ENCODE measurements around the gene BIN1.

Gene BIN1

GRCh38 chr2:127128445-127128904 lies 21.5 kb upstream of the BIN1 start:
- Histone ChIP-seq H3K4me3 (ENCODE audit: low read length) (peak overlapping the region; percentile 69), H3K4me2 (ENCODE audit: low read length) (peak overlapping the region; percentile 79), H3K79me2 (ENCODE audit: low read length) (no peaks in the 10 kb centered on the region), H3K27ac (ENCODE audit: low read length) (no peak overlapping the region), H3K9me3 (ENCODE audit: insufficient read depth, low read length) (no peaks in the 10 kb centered on the region), H4K20me1 (ENCODE audit: insufficient read depth, low read length) (no peaks in the 10 kb centered on the region), H2AFZ (ENCODE audit: low read depth, low read length) (peak overlapping the region; percentile 86), H3K4me1 (ENCODE audit: low read length) (peaks cover 8% of the 10 kb centered on the region), H3K36me3 (replicated peaks; ENCODE audit: low read depth, low read length) (no peaks in the 10 kb centered on the region), H3K27me3 (ENCODE audit: low read depth, low read length) (no peaks in the 10 kb centered on the region), H3K9ac (ENCODE audit: low read length) (peak overlapping the region; percentile 37)
- no peak for TF ChIP-seq EZH2phosphoT487 (IDR thresholded peaks at IDR 0.05; ENCODE audit: low read depth)
- no peak for TF ChIP-seq CTCF (IDR thresholded peaks at IDR 0.05; ENCODE audit: low read depth, low read length)

DNA sequence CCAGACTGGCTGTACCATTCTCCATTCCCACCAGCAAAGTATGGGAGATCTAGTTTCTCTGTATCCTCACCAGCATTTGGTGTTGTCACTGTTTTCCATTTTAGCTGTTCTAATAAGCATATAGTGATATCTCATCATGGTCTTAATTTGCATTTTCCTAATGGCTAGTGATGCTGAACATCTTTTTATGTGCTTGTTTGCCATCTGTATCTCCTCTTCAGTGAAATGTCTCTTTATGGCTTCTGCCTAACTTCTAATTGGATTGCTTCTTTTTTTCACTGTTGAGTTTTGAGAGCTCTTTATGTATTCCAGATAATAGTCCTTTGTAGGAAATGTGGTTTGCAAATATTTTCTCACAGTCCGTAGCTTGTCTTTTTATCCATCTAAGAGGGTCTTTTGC lies 18.9 kb upstream of the BIN1 start:
- Histone ChIP-seq H3K36me3 (replicated peaks; ENCODE audit: low read depth, low read length) (no peaks in the 10 kb centered on the region), H4K20me1 (ENCODE audit: insufficient read depth, low read length) (no peaks in the 10 kb centered on the region), H3K27me3 (ENCODE audit: low read depth, low read length) (no peaks in the 10 kb centered on the region), H3K4me1 (ENCODE audit: low read length) (peaks cover 8% of the 10 kb centered on the region), H3K27ac (ENCODE audit: low read length) (no peak overlapping the region), H3K4me2 (ENCODE audit: low read length) (no peak overlapping the region), H3K9ac (ENCODE audit: low read length) (no peak overlapping the region), H3K79me2 (ENCODE audit: low read length) (no peaks in the 10 kb centered on the region), H2AFZ (ENCODE audit: low read depth, low read length) (no peak overlapping the region), H3K4me3 (ENCODE audit: low read length) (no peak overlapping the region), H3K9me3 (ENCODE audit: insufficient read depth, low read length) (0 out of 2 replicates have a peak, but pooled peaks cover 3% of the 10 kb centered on the region)
- no peak for TF ChIP-seq CTCF (IDR thresholded peaks at IDR 0.05; ENCODE audit: low read depth, low read length)
- no peak for TF ChIP-seq EZH2phosphoT487 (IDR thresholded peaks at IDR 0.05; ENCODE audit: low read depth)

DNA sequence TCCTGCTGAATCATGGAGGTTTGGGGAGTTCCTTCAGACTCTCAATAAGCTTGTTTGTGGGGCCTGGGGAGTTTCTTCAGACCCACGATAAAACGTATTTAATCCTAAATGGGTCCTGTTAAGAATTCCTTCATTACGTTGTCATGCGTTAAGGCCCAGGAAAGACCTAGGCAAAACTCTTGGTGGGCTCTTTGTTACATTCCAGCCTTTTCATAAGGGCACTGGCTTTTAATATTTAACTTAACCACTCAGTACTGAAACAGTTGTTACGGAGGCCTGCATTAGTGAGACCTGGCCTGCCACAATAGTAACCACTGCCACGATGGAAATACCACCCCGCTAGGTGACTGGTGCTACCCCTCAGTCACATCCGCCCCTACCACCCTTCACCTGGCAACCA lies 17.5 kb upstream of the BIN1 start:
- peaks cover 8% of the 10 kb centered on the region for H3K4me1 ChIP-seq (ENCODE audit: low read length)
- no peak overlapping the region for H3K4me3 ChIP-seq (ENCODE audit: low read length)
- H2AFZ ChIP-seq (ENCODE audit: low read depth, low read length): no peak overlapping the region
- H3K36me3 ChIP-seq (replicated peaks; ENCODE audit: low read depth, low read length): no peaks in the 10 kb centered on the region
- no peak overlapping the region for H3K4me2 ChIP-seq (ENCODE audit: low read length)
- H3K9me3 ChIP-seq (ENCODE audit: insufficient read depth, low read length): 0 out of 2 replicates have a peak, but pooled peaks cover 3% of the 10 kb centered on the region
- no peaks in the 10 kb centered on the region for H4K20me1 ChIP-seq (ENCODE audit: insufficient read depth, low read length)
- H3K27ac ChIP-seq (ENCODE audit: low read length): no peak overlapping the region
- TF ChIP-seq CTCF (IDR thresholded peaks at IDR 0.05; ENCODE audit: low read depth, low read length) (no peak), EZH2phosphoT487 (IDR thresholded peaks at IDR 0.05; ENCODE audit: low read depth) (no peak)
- H3K9ac ChIP-seq (ENCODE audit: low read length): no peak overlapping the region
- no peaks in the 10 kb centered on the region for H3K79me2 ChIP-seq (ENCODE audit: low read length)
- H3K27me3 ChIP-seq (ENCODE audit: low read depth, low read length): no peaks in the 10 kb centered on the region

DNA sequence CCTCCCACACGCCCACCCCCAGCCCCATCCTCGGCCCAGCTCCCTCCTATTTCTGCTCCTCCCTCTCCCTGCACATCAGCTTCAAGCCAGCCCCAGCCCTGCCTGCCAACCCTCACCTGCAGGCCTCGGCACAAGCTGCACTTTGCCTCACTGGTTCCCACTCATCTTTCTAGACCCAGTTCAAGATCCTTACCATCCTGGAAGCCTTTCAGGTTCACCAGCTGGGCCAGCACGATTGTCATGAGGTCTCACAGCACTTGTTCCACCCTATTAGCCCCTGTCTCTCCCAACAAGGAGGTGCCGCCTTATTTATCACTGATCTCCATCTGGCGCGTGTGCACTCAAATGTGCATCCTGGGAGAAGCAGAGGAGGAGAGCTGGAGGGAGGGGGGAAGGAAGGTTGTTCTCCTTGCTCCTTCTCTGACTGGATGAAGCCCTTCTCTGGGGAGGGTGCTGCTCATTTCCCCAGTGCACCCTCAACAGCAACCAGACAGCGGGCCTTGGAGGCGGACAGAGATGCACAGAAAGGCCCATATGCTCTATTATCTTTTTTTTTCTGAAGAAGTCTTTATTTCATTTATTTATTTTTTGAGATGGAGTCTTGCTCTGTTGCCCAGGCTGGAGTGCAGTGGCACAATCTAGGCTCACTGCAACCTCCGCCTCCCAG lies 15.5 kb upstream of the BIN1 start:
- Histone ChIP-seq H3K9me3 (ENCODE audit: insufficient read depth, low read length) (0 out of 2 replicates have a peak, but pooled peaks cover 3% of the 10 kb centered on the region), H3K79me2 (ENCODE audit: low read length) (no peaks in the 10 kb centered on the region), H3K4me1 (ENCODE audit: low read length) (no peaks in the 10 kb centered on the region), H4K20me1 (ENCODE audit: insufficient read depth, low read length) (no peaks in the 10 kb centered on the region), H3K27ac (ENCODE audit: low read length) (no peak overlapping the region), H3K4me2 (ENCODE audit: low read length) (no peak overlapping the region), H3K36me3 (replicated peaks; ENCODE audit: low read depth, low read length) (no peaks in the 10 kb centered on the region), H3K9ac (ENCODE audit: low read length) (no peak overlapping the region), H2AFZ (ENCODE audit: low read depth, low read length) (no peak overlapping the region), H3K27me3 (ENCODE audit: low read depth, low read length) (no peaks in the 10 kb centered on the region), H3K4me3 (ENCODE audit: low read length) (no peak overlapping the region)
- TF ChIP-seq EZH2phosphoT487 (IDR thresholded peaks at IDR 0.05; ENCODE audit: low read depth): no peak
- no peak for TF ChIP-seq CTCF (IDR thresholded peaks at IDR 0.05; ENCODE audit: low read depth, low read length)
